GM18511 (cell line): Measurements from ENCODE around the gene SCAMP4.
"Not testable (repeated sequence)": the region's sequence is repeated elsewhere in the genome, so short reads cannot be mapped to it uniquely, and the experiment has no call there.

ENCODE experiments used
- ATAC-seq: cut with Tn5 transposase; IDR thresholded peaks from one replicate; pipeline ENCODE4 v1.9.1; 2021; ENCODE audit warnings: mild to moderate bottlenecking, moderate library complexity; ENCODE audit not compliant: unreplicated experiment

The SCAMP4 gene

DNA sequence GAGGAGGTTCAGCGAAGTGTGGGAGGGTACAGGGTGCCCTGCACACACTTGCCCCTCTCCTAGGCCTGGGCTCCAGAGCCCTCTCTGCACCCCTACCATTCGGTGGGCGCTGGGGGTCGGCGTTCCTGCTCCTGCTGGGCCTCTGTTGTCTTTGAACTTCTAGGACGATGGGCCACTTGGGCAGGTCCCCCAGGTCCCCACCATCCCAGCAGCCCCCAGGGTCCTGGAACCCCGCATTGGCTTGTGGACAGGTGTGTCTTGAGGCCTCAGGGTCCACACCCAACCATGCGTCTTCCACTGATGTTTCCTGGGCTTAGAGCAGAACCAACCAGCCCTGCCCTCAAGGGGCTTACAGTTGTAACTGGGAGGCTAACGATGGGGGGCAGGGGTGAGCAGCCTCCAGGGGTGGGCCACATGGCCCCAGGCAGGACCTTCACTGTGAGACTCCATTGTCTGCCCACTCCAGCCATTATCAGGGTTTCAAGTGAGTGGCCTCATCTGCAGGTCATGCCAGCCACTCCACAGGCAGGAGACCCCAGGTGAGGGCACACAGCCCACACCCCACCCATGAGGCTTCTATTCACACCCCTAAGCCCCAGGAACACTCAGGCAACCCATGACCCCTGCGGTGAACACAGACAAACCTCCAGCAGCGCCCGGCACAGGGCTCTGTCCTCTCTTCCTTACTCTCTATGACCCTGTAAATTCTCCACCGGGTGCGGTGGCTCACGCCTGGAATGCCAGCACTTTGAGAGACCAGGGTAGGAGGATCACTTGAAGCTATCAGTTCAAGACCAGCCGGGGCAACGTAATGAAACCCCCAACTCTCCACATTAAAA is 39.8 kb upstream of the SCAMP4 start:
- ATAC-seq, result no peak

- no peak for ATAC-seq
These were observed 38.4 kb upstream of the SCAMP4 start for GRCh38 chr19:1866693-1867348.

DNA sequence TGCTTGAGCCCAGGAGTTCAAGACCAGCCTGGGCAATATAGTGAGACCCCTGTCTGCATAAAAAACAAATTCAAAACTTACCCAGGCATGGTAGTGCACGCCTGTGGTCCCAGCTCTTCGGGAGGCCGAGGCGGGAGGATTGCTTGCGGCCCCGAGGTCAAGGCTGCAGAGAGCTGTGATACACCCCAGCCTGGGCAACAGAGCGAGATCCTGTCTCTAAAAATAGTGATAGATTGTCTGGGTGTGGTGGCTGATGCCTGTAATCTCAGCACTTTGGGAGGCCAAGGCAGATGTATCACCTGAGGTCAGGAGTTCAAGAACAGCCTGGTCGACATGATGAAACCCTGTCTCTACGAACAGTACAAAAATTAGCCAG is 37.9 kb upstream of the SCAMP4 start:
- no peak for ATAC-seq

GRCh38 chr19:1868971-1869370 is 36.2 kb upstream of the SCAMP4 start:
- no peak for ATAC-seq

DNA sequence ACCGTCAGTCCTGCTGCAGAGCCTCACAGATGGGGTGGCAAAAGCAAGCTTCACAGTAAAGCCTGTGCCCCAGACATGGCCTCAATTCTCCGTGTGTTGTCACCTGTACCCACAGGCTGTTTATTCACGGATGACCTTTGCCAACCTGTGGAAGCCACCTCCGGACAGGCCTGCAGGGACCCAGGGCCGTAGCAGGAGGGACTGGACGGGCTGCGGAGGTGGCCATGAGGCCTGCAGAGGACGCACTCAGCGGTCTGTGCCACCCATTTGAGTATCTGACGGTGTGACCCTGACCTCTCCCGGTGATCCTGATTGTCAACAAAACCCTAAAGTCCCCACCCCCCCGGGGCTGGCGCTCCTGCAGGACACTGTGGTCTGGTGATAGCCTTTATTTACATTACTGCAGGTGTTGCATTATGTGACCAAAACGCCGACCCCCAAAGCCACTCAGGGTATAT is 34.0 kb upstream of the SCAMP4 start:
- no peak for ATAC-seq

GRCh38 chr19:1871630-1872029 is 33.6 kb upstream of the SCAMP4 start:
- ATAC-seq, result no peak

- no peak for ATAC-seq
These were observed 32.2 kb upstream of the SCAMP4 start for GRCh38 chr19:1872807-1873523.

DNA sequence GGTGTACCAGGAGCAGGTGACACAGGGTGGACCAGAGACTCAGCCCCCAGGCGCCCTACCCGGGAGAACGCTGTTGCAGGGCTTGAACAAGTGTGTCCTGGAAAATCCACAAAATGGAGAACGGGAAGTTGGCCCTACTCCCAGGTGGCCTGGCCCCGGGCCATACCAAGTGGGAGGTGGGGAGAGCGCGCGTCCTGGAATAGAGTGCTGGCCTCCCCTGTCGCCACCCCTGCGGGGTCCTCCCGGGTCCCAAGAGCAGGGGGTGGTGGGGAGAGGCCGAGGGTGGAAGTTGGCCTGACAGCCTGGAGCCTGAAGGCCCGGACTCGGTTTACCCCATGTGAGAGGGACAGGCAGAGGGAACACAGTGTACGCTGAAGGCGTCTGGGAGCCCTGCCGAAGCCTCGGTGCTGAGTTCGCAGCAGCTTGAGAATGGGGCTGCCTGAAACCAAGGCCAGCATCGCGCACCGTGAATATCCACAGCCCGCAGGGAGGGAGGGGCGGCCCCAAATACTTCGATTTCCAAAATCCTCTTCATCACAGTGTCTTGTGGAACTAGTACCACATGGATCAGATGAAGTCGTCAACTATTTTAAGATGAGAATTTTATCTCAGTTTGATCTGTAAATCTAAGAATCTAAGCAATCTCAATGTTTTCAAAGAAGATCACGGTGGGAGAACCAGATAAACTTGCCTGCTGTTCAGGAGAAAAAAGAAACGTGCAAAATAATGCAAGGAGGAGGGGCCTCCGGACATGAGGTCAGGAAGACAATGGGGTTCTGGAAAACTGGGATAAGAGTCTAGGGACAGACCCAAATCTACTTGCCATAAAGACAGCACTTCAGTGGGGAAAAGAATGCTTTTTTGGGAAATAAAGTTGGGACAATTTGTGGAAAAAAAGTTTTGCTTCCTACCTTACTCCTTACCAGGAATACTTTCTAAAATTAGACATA is 31.4 kb upstream of the SCAMP4 start:
- ATAC-seq, result no peak

GRCh38 chr19:1874554-1875185 is 30.5 kb upstream of the SCAMP4 start:
- ATAC-seq, result no peak

GRCh38 chr19:1875265-1875645 is 29.9 kb upstream of the SCAMP4 start:
- ATAC-seq, result not testable (repeated sequence)

DNA sequence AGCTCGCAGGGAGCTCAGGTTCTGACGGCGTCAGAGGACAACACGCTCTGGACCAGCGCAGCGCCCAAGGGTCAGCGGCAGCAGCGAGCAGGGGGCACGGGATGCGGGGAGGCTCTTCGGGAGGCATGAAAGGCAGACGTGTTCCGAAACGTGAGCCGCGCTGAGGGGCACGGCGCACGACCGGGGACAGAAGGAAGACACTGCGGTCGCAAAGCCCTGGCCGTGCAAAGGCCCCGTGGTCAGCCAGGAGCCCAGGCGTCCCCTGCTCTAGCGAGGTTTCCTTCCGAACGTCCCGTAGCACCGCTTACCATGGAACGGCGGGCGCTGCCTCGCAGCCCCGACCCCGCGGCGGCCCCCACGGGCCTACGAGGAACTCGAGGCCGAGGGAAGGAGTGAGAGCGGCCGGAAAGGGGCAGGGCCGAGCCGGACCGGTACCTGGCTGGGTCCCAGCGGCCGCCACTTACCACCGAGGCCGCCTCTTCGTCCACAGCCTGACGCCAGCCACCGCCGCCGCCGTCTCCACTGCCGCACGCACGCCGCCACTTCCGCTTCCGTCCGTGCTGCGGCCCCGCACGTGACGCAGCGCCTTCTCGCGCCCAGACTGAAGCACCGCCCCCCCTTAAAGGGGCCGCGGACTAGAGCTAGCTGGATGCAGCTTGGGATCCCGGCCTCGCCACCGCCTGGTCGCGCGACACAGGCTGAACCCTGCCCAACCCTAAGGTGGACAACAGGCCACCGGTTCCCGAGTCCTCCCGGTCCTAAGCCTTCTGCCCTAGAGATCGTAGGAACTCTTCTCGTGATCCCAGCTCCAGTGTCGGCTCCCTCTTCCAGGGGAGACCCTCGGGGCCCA is 29.3 kb upstream of the SCAMP4 start:
- ATAC-seq, result peak; percentile 89

- ATAC-seq, result peak; percentile 9
These were observed 28.5 kb upstream of the SCAMP4 start for GRCh38 chr19:1876496-1877279.

GRCh38 chr19:1877280-1877660 is 27.9 kb upstream of the SCAMP4 start:
- not testable (repeated sequence) for ATAC-seq

DNA sequence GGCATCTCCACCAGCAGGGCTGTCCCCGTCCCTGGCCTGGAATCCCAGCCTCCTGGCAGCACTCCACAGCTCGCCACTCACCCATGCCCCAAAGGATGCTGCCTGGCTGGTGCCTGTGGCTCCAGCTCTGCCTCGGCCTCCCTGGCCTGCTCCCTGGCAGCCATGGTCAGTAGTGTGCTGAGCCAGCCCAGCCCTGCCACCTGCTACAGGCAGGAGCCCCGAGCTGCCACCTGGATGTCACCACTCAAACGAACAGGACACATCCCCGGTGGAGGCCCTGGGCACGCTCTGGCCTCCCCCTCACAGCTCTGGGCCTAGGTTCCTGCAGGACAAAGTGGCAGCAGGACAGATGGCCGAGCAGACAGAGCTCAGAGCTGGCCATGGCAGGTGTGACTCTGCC is 26.6 kb upstream of the SCAMP4 start:
- not testable (repeated sequence) for ATAC-seq

GRCh38 chr19:1879982-1880381 is 25.2 kb upstream of the SCAMP4 start:
- not testable (repeated sequence) for ATAC-seq

DNA sequence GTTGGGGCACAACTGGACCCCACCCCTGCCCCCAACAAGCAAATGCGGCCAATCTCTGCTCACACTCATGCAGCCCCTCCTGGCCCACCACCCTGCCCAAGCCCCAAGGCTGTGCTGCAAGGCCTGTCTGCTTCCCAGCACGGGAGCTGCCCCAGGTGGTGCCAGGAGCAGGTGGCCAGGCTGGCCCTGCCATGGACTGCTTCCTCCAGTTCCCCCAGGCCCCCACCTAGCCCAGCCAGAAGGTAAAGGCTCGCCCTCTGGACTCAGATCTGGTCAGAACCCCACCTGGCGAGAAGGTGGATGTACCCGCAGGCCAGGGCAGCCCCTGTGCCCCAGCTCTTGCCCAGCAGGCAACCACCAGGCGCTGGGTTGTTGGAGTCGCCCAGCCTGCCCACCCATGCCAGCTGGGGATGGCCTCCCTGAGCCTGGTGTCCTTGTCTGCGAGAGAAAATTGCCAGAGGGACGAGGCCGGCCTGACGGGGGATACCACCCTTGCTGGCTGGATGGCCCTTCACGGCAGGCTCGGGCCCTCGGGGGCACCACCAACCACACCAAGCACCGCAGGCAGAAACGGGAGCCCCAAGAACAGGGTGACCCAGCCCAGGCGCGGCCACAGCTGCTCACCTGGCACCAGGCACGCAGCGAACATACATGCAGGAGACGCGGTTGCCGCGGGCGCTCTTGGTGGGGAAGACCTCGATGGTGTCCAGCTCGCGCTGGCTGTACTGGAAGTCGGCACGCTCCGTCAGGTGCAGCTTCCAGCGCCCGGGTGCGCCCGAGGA is 24.4 kb upstream of the SCAMP4 start:
- ATAC-seq, result no peak

- not testable (repeated sequence) for ATAC-seq
These were observed 23.7 kb upstream of the SCAMP4 start for GRCh38 chr19:1881393-1882088.
